ENCODE results near the gene KCNQ1. TPM values are rescaled to one million over a fixed set of nuclear protein-coding genes. Genes with fewer than 3 reads are reported as not detected.

Gene KCNQ1
- total and polyA plus RNA-seq, 2 of the 13 experiments (the other 11 are each of a cell fraction or from before 2014, with no cell fraction given): 0.02 to 0.08 TPM

DNA sequence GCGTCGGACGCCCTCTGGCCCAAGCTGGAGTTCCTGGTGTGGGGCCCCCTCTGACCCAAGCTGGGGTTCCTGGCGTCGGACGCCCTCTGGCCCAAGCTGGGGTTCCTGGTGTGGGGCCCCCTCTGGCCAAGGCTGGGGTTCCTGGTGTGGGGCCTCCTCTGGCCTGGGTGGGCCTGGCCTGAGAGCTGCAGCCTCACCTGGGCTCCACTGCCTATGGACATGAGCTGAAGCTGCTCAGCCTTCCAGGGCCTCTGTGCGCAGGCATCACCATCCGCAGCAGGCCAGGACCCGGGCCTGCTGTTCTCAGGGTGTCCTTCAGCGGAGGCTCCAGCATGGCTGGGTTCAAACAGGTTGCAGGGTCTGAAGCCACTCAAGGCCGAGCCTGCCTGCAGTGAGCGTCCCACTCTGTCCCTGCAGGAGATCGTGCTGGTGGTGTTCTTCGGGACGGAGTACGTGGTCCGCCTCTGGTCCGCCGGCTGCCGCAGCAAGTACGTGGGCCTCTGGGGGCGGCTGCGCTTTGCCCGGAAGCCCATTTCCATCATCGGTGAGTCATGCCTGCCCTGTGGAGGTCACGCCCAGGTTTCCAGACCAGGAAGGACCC lies 125.5 kb downstream of the KCNQ1 start:
- no peak for ATAC-seq
- FAIRE-seq: no peak
- Histone ChIP-seq H3K27me3 (ENCODE audit: control insufficient read depth in 1 of 2, insufficient read depth in 2 of 2, low read length in 2 of 2) (peaks cover 11 to 34% of the 10 kb centered on the region in 2 experiments), H3K79me2 (ENCODE audit: insufficient read depth, low read length) (no peaks in the 10 kb centered on the region), H4K20me1 (ENCODE audit: insufficient read depth, low read length) (no peaks in the 10 kb centered on the region), H3K9ac (ENCODE audit: insufficient read depth, low read depth, low read length) (no peak overlapping the region), H3K27ac (ENCODE audit: extremely low read length, insufficient read depth, low read length) (no peak overlapping the region), H2AFZ (ENCODE audit: low read length) (no peak overlapping the region), H3K9me3 (ENCODE audit: low read length) (no peaks in the 10 kb centered on the region), H3K4me2 (ENCODE audit: low read depth, low read length) (no peak overlapping the region), H3K4me3 (replicated peaks in 1 of 3; ENCODE audit: insufficient read depth in 1 of 3, low read depth in 2 of 3, low read length in 3 of 3) (no peak overlapping the region), H3K4me1 (ENCODE audit: insufficient read depth, low read length) (peaks cover 34% of the 10 kb centered on the region), H3K36me3 (replicated peaks in 1 of 2; ENCODE audit: control insufficient read depth in 1 of 2, insufficient read depth in 2 of 2, low read length in 2 of 2) (no peaks in the 10 kb centered on the region)
- intact Hi-C loops (cut with micrococcal nuclease; ENCODE audit: unreplicated experiment) (no loop called here), in situ Hi-C loops (cut with HindIII; ENCODE audit: extremely low pct_ligation_motif_present, low pct_unique_long_range_greater_than_20kb) (no loop called here)
- BruUV-seq (replicated peaks): no TSS peak
- ChIA-PET POLR2A (no interaction called here), CTCF (ENCODE audit: low intra/inter-chr PET ratio, low total read pairs) (no interaction called here)
- WGBS (ENCODE audit: low lambda C conversion rate): 78% methylated on average over 4 of the region's 26 CpGs
- DNase-seq (ENCODE audit: low spot score): no peak
- no peak for TF ChIP-seq ZNF367 (CRISPR knock-in tag; IDR thresholded peaks at IDR 0.05; ENCODE audit: borderline replicate concordance)
- no peak for TF ChIP-seq CENPBD1 (CRISPR knock-in tag; IDR thresholded peaks at IDR 0.05; ENCODE audit: borderline replicate concordance, low read depth)
- no peak for TF ChIP-seq EEA1 (CRISPR knock-in tag; IDR thresholded peaks at IDR 0.05; ENCODE audit: borderline replicate concordance)
- TF ChIP-seq ZBTB20 (CRISPR knock-in tag; IDR thresholded peaks at IDR 0.05; ENCODE audit: borderline replicate concordance, low read depth): no peak
- TF ChIP-seq, protein P1, sequence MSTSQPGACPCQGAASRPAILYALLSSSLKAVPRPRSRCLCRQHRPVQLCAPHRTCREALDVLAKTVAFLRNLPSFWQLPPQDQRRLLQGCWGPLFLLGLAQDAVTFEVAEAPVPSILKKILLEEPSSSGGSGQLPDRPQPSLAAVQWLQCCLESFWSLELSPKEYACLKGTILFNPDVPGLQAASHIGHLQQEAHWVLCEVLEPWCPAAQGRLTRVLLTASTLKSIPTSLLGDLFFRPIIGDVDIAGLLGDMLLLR (CRISPR knock-in tag; IDR thresholded peaks at IDR 0.05): no peak
- TF ChIP-seq MBD4 (IDR thresholded peaks at IDR 0.05; ENCODE audit: borderline replicate concordance, low read length): no peak
- TF ChIP-seq, protein P2, sequence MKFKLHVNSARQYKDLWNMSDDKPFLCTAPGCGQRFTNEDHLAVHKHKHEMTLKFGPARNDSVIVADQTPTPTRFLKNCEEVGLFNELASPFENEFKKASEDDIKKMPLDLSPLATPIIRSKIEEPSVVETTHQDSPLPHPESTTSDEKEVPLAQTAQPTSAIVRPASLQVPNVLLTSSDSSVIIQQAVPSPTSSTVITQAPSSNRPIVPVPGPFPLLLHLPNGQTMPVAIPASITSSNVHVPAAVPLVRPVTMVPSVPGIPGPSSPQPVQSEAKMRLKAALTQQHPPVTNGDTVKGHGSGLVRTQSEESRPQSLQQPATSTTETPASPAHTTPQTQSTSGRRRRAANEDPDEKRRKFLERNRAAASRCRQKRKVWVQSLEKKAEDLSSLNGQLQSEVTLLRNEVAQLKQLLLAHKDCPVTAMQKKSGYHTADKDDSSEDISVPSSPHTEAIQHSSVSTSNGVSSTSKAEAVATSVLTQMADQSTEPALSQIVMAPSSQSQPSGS (CRISPR knock-in tag; IDR thresholded peaks at IDR 0.05): no peak
- TF ChIP-seq TP53 (CRISPR knock-in tag; conservative IDR thresholded peaks at IDR 0.05): no peak
- no peak for TF ChIP-seq MZF1 (CRISPR knock-in tag; IDR thresholded peaks at IDR 0.05; ENCODE audit: borderline replicate concordance)
- no peak for TF ChIP-seq RARG (CRISPR knock-in tag; IDR thresholded peaks at IDR 0.05; ENCODE audit: low read depth)
- TF ChIP-seq, protein P3, sequence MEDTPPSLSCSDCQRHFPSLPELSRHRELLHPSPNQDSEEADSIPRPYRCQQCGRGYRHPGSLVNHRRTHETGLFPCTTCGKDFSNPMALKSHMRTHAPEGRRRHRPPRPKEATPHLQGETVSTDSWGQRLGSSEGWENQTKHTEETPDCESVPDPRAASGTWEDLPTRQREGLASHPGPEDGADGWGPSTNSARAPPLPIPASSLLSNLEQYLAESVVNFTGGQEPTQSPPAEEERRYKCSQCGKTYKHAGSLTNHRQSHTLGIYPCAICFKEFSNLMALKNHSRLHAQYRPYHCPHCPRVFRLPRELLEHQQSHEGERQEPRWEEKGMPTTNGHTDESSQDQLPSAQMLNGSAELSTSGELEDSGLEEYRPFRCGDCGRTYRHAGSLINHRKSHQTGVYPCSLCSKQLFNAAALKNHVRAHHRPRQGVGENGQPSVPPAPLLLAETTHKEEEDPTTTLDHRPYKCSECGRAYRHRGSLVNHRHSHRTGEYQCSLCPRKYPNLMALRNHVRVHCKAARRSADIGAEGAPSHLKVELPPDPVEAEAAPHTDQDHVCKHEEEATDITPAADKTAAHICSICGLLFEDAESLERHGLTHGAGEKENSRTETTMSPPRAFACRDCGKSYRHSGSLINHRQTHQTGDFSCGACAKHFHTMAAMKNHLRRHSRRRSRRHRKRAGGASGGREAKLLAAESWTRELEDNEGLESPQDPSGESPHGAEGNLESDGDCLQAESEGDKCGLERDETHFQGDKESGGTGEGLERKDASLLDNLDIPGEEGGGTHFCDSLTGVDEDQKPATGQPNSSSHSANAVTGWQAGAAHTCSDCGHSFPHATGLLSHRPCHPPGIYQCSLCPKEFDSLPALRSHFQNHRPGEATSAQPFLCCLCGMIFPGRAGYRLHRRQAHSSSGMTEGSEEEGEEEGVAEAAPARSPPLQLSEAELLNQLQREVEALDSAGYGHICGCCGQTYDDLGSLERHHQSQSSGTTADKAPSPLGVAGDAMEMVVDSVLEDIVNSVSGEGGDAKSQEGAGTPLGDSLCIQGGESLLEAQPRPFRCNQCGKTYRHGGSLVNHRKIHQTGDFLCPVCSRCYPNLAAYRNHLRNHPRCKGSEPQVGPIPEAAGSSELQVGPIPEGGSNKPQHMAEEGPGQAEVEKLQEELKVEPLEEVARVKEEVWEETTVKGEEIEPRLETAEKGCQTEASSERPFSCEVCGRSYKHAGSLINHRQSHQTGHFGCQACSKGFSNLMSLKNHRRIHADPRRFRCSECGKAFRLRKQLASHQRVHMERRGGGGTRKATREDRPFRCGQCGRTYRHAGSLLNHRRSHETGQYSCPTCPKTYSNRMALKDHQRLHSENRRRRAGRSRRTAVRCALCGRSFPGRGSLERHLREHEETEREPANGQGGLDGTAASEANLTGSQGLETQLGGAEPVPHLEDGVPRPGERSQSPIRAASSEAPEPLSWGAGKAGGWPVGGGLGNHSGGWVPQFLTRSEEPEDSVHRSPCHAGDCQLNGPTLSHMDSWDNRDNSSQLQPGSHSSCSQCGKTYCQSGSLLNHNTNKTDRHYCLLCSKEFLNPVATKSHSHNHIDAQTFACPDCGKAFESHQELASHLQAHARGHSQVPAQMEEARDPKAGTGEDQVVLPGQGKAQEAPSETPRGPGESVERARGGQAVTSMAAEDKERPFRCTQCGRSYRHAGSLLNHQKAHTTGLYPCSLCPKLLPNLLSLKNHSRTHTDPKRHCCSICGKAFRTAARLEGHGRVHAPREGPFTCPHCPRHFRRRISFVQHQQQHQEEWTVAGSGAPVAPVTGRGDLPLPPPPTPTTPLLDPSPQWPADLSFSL (CRISPR knock-in tag; IDR thresholded peaks at IDR 0.05): no peak
- TF ChIP-seq ERF (CRISPR knock-in tag; IDR thresholded peaks at IDR 0.05): no peak
- no peak for TF ChIP-seq ZKSCAN8 (CRISPR knock-in tag; IDR thresholded peaks at IDR 0.05; ENCODE audit: borderline replicate concordance)
- TF ChIP-seq ZNF496 (CRISPR knock-in tag; IDR thresholded peaks at IDR 0.05; ENCODE audit: insufficient replicate concordance): no peak

Measured in HepG2 (cell line).